NB4 (cell line): Measurements from ENCODE around the gene MTARC1.

ENCODE experiments used
- MYC ChIP-seq: IDR thresholded peaks from 2 replicates; pipeline ENCODE4 v1.6.1; 2011; ENCODE audit warnings: low read depth, low read length
- POLR2A ChIP-seq: IDR thresholded peaks from 2 replicates; pipeline ENCODE4 v1.6.1; 2011; ENCODE audit warnings: mild to moderate bottlenecking; ENCODE audit not compliant: insufficient read length; ENCODE audit errors: extremely low read depth
- TF ChIP-seq, protein P1 (sequence below): IDR thresholded peaks from one replicate; pipeline ENCODE4 v1.5.1; 2012; ENCODE audit warnings: low read depth, low read length
- TF ChIP-seq, protein P2 (sequence below): IDR thresholded peaks from 2 replicates; pipeline ENCODE4 v1.6.1; 2011; ENCODE audit warnings: low read depth, low read length

- TF ChIP-seq POLR2A (no peak), MYC (no peak)
- TF ChIP-seq, protein P1, sequence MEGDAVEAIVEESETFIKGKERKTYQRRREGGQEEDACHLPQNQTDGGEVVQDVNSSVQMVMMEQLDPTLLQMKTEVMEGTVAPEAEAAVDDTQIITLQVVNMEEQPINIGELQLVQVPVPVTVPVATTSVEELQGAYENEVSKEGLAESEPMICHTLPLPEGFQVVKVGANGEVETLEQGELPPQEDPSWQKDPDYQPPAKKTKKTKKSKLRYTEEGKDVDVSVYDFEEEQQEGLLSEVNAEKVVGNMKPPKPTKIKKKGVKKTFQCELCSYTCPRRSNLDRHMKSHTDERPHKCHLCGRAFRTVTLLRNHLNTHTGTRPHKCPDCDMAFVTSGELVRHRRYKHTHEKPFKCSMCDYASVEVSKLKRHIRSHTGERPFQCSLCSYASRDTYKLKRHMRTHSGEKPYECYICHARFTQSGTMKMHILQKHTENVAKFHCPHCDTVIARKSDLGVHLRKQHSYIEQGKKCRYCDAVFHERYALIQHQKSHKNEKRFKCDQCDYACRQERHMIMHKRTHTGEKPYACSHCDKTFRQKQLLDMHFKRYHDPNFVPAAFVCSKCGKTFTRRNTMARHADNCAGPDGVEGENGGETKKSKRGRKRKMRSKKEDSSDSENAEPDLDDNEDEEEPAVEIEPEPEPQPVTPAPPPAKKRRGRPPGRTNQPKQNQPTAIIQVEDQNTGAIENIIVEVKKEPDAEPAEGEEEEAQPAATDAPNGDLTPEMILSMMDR: no peak
- TF ChIP-seq, protein P2, sequence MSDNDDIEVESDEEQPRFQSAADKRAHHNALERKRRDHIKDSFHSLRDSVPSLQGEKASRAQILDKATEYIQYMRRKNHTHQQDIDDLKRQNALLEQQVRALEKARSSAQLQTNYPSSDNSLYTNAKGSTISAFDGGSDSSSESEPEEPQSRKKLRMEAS: no peak
Observed at GRCh38 chr1:220759147-220759546, 27.6 kb upstream of the MTARC1 start.
